ENCODE data around the gene PDE6G. TPM values are rescaled to one million over a fixed set of nuclear protein-coding genes. Genes with fewer than 3 reads are reported as not detected.

The PDE6G gene
- total RNA-seq, 4 donors from 2014 or later, result not detected

- DNase-seq, result no peak
These were observed 34.9 kb upstream of the PDE6G start for GRCh38 chr17:81691196-81691595.

GRCh38 chr17:81690549-81690948 lies 34.2 kb upstream of the PDE6G start:
- no peak for DNase-seq
- Histone ChIP-seq H3K27ac (no peak overlapping the region), H3K4me1 (peaks cover 0 to 2% of the 10 kb centered on the region in 2 donors), H3K27me3 (no peaks in the 10 kb centered on the region), H3K9me3 (no peaks in the 10 kb centered on the region), H3K4me3 (replicated peaks in 1 of 3) (no peak overlapping the region), H3K36me3 (peaks cover 79 to 86% of the 10 kb centered on the region in 2 donors)
- intact Hi-C loops (cut with DNase I), result no loop called here
- WGBS, 2 donors, result 88 to 89% methylated on average over 12 to 16 of the region's 17 CpGs
- TF ChIP-seq, protein P1, sequence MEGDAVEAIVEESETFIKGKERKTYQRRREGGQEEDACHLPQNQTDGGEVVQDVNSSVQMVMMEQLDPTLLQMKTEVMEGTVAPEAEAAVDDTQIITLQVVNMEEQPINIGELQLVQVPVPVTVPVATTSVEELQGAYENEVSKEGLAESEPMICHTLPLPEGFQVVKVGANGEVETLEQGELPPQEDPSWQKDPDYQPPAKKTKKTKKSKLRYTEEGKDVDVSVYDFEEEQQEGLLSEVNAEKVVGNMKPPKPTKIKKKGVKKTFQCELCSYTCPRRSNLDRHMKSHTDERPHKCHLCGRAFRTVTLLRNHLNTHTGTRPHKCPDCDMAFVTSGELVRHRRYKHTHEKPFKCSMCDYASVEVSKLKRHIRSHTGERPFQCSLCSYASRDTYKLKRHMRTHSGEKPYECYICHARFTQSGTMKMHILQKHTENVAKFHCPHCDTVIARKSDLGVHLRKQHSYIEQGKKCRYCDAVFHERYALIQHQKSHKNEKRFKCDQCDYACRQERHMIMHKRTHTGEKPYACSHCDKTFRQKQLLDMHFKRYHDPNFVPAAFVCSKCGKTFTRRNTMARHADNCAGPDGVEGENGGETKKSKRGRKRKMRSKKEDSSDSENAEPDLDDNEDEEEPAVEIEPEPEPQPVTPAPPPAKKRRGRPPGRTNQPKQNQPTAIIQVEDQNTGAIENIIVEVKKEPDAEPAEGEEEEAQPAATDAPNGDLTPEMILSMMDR (IDR thresholded peaks at IDR 0.05), result no peak
- no peak for TF ChIP-seq POLR2A (IDR thresholded peaks at IDR 0.05)

More at GRCh38 chr17:81691196-81691595, 34.9 kb upstream of the PDE6G start:
- H3K9me3 ChIP-seq, result no peaks in the 10 kb centered on the region
- intact Hi-C loops (cut with DNase I), result no loop called here
- H3K27me3 ChIP-seq, result no peaks in the 10 kb centered on the region
- TF ChIP-seq, protein P1 (IDR thresholded peaks at IDR 0.05), result no peak
- no peak for TF ChIP-seq POLR2A (IDR thresholded peaks at IDR 0.05)
- H3K27ac ChIP-seq, result no peak overlapping the region
- peaks cover 82 to 90% of the 10 kb centered on the region in 2 donors for H3K36me3 ChIP-seq
- 95 to 96% methylated on average over 18 of the region's 18 CpGs for WGBS, 2 donors
- no peaks in the 10 kb centered on the region for H3K4me1 ChIP-seq
- no peak overlapping the region for H3K4me3 ChIP-seq (replicated peaks in 1 of 3)

DNA sequence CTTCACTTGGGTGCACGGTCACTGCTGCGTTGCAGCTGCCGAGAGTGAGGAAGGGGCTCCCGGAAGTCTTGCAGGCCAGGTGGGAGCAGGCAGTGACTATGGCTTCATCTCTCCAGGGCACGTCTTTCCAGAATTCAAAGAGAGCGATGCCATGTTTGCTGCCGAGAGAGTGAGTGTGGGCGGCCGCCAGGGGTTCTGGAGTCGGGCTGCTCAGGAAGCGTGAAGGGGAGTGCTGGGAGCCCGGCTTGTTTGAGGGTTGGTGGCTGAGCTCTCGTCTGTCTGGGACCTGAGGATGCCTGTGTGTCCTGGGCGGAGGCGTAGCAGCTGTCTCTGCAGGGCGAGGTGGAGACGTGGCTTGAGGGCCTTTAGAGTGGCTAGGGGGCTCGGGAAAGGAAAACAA lies 33.7 kb upstream of the PDE6G start:
- DNase-seq, result no peak
- Histone ChIP-seq H3K27me3 (no peaks in the 10 kb centered on the region), H3K27ac (no peak overlapping the region), H3K4me3 (replicated peaks in 1 of 3) (no peak overlapping the region), H3K9me3 (no peaks in the 10 kb centered on the region), H3K4me1 (peaks cover 2 to 7% of the 10 kb centered on the region in 2 donors), H3K36me3 (peaks cover 75 to 81% of the 10 kb centered on the region in 2 donors)
- intact Hi-C loops (cut with DNase I), result no loop called here
- 90 to 94% methylated on average over 14 to 18 of the region's 18 CpGs for WGBS, 2 donors
- TF ChIP-seq, protein P1 (IDR thresholded peaks at IDR 0.05), result no peak
- TF ChIP-seq POLR2A (IDR thresholded peaks at IDR 0.05), result no peak

- Histone ChIP-seq H3K4me3 (replicated peaks in 1 of 3) (no peak overlapping the region), H3K27me3 (no peaks in the 10 kb centered on the region), H3K4me1 (peaks cover 10 to 13% of the 10 kb centered on the region in 2 donors), H3K27ac (no peak overlapping the region), H3K9me3 (no peaks in the 10 kb centered on the region), H3K36me3 (peaks cover 60 to 67% of the 10 kb centered on the region in 2 donors)
- 91 to 93% methylated on average over 11 to 12 of the region's 14 CpGs for WGBS, 2 donors
- intact Hi-C loops (cut with DNase I), result no loop called here
- TF ChIP-seq POLR2A (IDR thresholded peaks at IDR 0.05), result no peak
- TF ChIP-seq, protein P1 (IDR thresholded peaks at IDR 0.05), result no peak
- DNase-seq, result no peak
These were observed 32.3 kb upstream of the PDE6G start for GRCh38 chr17:81688616-81689015.

- no peaks in the 10 kb centered on the region for H3K27me3 ChIP-seq
- peaks cover 12 to 13% of the 10 kb centered on the region in 2 donors for H3K4me1 ChIP-seq
- intact Hi-C loops (cut with DNase I), result no loop called here
- H3K9me3 ChIP-seq, result no peaks in the 10 kb centered on the region
- WGBS, 2 donors, result 94 to 98% methylated on average over 27 to 38 of the region's 41 CpGs
- DNase-seq, result no peak
- no peak for TF ChIP-seq POLR2A (IDR thresholded peaks at IDR 0.05)
- TF ChIP-seq, protein P1 (IDR thresholded peaks at IDR 0.05), result no peak
- H3K36me3 ChIP-seq, result peaks cover 58 to 64% of the 10 kb centered on the region in 2 donors
- H3K4me3 ChIP-seq (replicated peaks in 1 of 3), result no peak overlapping the region
- H3K27ac ChIP-seq, result no peak overlapping the region
These were observed 31.6 kb upstream of the PDE6G start for GRCh38 chr17:81687770-81688541.

Measured in thyroid gland (tissue), 4 donors.